CD14-positive monocyte (primary cell): Measurements from ENCODE around the gene CORO2A. TPM values are rescaled to one million over a fixed set of nuclear protein-coding genes. Genes with fewer than 3 reads are reported as not detected.

Experiments
- DNase-seq, 3 donors: peaks; one replicate each; pipeline ENCODE4 v3.0.0-alpha.2; 2011 to 2022
- H2AFZ ChIP-seq: 2 replicates; pipeline ENCODE4 v1.6.0; 2012; ENCODE audit warnings: mild to moderate bottlenecking, low read depth, low read length, inconsistent platforms; ENCODE audit not compliant: insufficient read depth, poor library complexity, severe bottlenecking
- H3K27ac ChIP-seq, 2 donors: 1 replicate in 1 of 2; 2 replicates in 1 of 2; pipeline ENCODE4 v1.5.1; 2012 to 2013; ENCODE audit warnings: low read length in 2 of 2, control low read depth in 1 of 2, inconsistent platforms in 1 of 2, low read depth in 1 of 2, mild to moderate bottlenecking in 1 of 2
- H3K27me3 ChIP-seq, 2 donors: one replicate each; pipeline versions ENCODE4 v1.6.0 to v1.6.1; 2011 to 2013; ENCODE audit warnings: low read length in 2 of 2; ENCODE audit not compliant: control insufficient read depth in 2 of 2, insufficient read depth in 2 of 2
- H3K36me3 ChIP-seq, 2 donors: replicated peaks in 1 of 2; 1 replicate in 1 of 2; 2 replicates in 1 of 2; pipeline versions ENCODE4 v1.5.1 to v1.6.1; 2012 to 2013; ENCODE audit warnings: low read length in 2 of 2, control low read depth in 1 of 2, inconsistent platforms in 1 of 2, mild to moderate bottlenecking in 1 of 2; ENCODE audit not compliant: insufficient read depth in 2 of 2, control insufficient read depth in 1 of 2
- H3K4me1 ChIP-seq, 2 donors: 1 replicate in 1 of 2; 2 replicates in 1 of 2; pipeline versions ENCODE4 v1.5.1 to v1.6.1; 2012 to 2013; ENCODE audit warnings: low read length in 2 of 2, control low read depth in 1 of 2, inconsistent platforms in 1 of 2, mild to moderate bottlenecking in 1 of 2, moderate library complexity in 1 of 2; ENCODE audit not compliant: insufficient read depth in 2 of 2, control insufficient read depth in 1 of 2
- H3K4me2 ChIP-seq: replicated peaks from 2 replicates; pipeline ENCODE3; 2012; ENCODE audit warnings: low read length, moderate library complexity, mild to moderate bottlenecking; ENCODE audit not compliant: poor library complexity, severe bottlenecking; ENCODE audit errors: extremely low read depth
- H3K4me3 ChIP-seq, 3 experiments: fragments of 200-600 bp in 1 of 3; sonication (generic) in 1 of 3; replicated peaks in 1 of 3; 1 replicate in 2 of 3; 2 replicates in 1 of 3; pipeline ENCODE4 v1.5.1; 2011 to 2013; ENCODE audit warnings: low read length in 3 of 3, mild to moderate bottlenecking in 3 of 3, control low read depth in 2 of 3, low read depth in 2 of 3, inconsistent platforms in 1 of 3, moderate library complexity in 1 of 3
- H3K79me2 ChIP-seq: 2 replicates; pipeline ENCODE4 v1.6.0; 2012; ENCODE audit warnings: mild to moderate bottlenecking, control low read depth, inconsistent platforms, low read length, moderate library complexity; ENCODE audit not compliant: insufficient read depth
- H3K9ac ChIP-seq: 2 replicates; pipeline ENCODE4 v1.6.0; 2017; ENCODE audit warnings: low read length, mild to moderate bottlenecking; ENCODE audit not compliant: insufficient read depth, poor library complexity, severe bottlenecking
- H3K9me3 ChIP-seq, 2 donors: replicated peaks in 1 of 2; 1 replicate in 1 of 2; 2 replicates in 1 of 2; pipeline versions ENCODE4 v1.5.1 to v1.6.1; 2012 to 2013; ENCODE audit warnings: low read length in 2 of 2, control low read depth in 1 of 2; ENCODE audit not compliant: control insufficient read depth in 1 of 2, insufficient read depth in 1 of 2
- H4K20me1 ChIP-seq: 2 replicates; pipeline ENCODE4 v1.6.0; 2012; ENCODE audit warnings: mild to moderate bottlenecking, low read length, control low read depth, moderate library complexity; ENCODE audit not compliant: insufficient read depth
- H3K27ac Mint-ChIP-seq, 7 donors: one replicate each; pipeline ENCODE4 v1.8.0; 2020; ENCODE audit warnings: mild to moderate bottlenecking in 7 of 7, mixed read lengths in 7 of 7, moderate library complexity in 6 of 7, inconsistent platforms in 2 of 7
- H3K27me3 Mint-ChIP-seq, 3 donors: one replicate each; pipeline ENCODE4 v1.8.0; 2021 to 2022; ENCODE audit warnings: low read depth in 3 of 3, mild to moderate bottlenecking in 3 of 3, mixed read lengths in 3 of 3, moderate library complexity in 3 of 3, inconsistent platforms in 1 of 3
- H3K36me3 Mint-ChIP-seq, 2 donors: one replicate each; pipeline ENCODE4 v1.8.0; 2020; ENCODE audit warnings: mixed read lengths in 2 of 2, inconsistent platforms in 1 of 2, mild to moderate bottlenecking in 1 of 2
- H3K4me1 Mint-ChIP-seq: one replicate; pipeline ENCODE4 v1.8.0; 2020; ENCODE audit warnings: mild to moderate bottlenecking, mixed read lengths
- H3K4me3 Mint-ChIP-seq, 2 donors: one replicate each; pipeline ENCODE4 v1.8.0; 2020; ENCODE audit warnings: mild to moderate bottlenecking in 2 of 2, mixed read lengths in 2 of 2, moderate library complexity in 1 of 2
- H3K9me3 Mint-ChIP-seq, 7 donors: one replicate each; pipeline ENCODE4 v1.8.0; 2020 to 2022; ENCODE audit warnings: mixed read lengths in 7 of 7, mild to moderate bottlenecking in 6 of 7, moderate library complexity in 6 of 7, inconsistent platforms in 2 of 7
- CTCF ChIP-seq: fragments of 200-600 bp; IDR thresholded peaks from one replicate; pipeline ENCODE4 v1.8.0; 2022; ENCODE audit warnings: antibody characterized with exemption, mild to moderate bottlenecking
- WGBS: methylation state at CpG from one replicate; pipeline ENCODE4 v1.1.5; 2013; ENCODE audit warnings: missing lambda C conversion rate; ENCODE audit not compliant: insufficient coverage; 5-methylcytosine and 5-hydroxymethylcytosine counted together
- intact Hi-C, 2 donors: fragments of 100-400 bp; cut with micrococcal nuclease; formaldehyde crosslinking; loops; one replicate each; pipeline versions ENCODE4 v1.15.0 to v1.15.1; 2023
- polyA plus RNA-seq, 3 donors: library from polyadenylated mRNA; depleted of rRNA in 1 of 3; unstranded in 2 of 3; stranded (reverse) in 1 of 3; fragments of 300-500 nt in 2 of 3; fragments of >200 nt in 1 of 3; fragmentation: Illumina TruSeq in 2 of 3; gene quantifications; 1 replicate in 2 of 3; 2 replicates in 1 of 3; pipeline ENCODE4 v1.2.3, GENCODE V29; 2012 to 2021

CORO2A gene
- polyA plus RNA-seq, 3 donors: 1.2 to 3.5 (median 2.1) TPM

GRCh38 chr9:98219794-98220370 lies 27.4 kb upstream of the CORO2A start:
- H3K9ac ChIP-seq: no peak overlapping the region
- peaks cover 80 to 100% of the 10 kb centered on the region in 2 donors for H3K36me3 Mint-ChIP-seq
- H3K9me3 ChIP-seq: no peaks in the 10 kb centered on the region
- H3K9me3 Mint-ChIP-seq: peaks cover 0 to 2% (median 0%) of the 10 kb centered on the region in 7 donors
- peak overlapping the region in 4 of 7 donors; percentile 11 to 59 (median 30) for H3K27ac Mint-ChIP-seq
- intact Hi-C loops: no loop called here
- H3K4me3 ChIP-seq: no peak overlapping the region
- H3K4me3 Mint-ChIP-seq: no peak overlapping the region
- peaks cover 8 to 12% of the 10 kb centered on the region in 2 donors for H3K4me1 ChIP-seq
- TF ChIP-seq CTCF: no peak
- DNase-seq: no peak
- no peak overlapping the region for H2AFZ ChIP-seq
- H3K27me3 ChIP-seq: no peaks in the 10 kb centered on the region
- H3K4me1 Mint-ChIP-seq: peaks cover 13% of the 10 kb centered on the region
- H3K27ac ChIP-seq: peak overlapping the region in 1 of 2 donors; percentile 53
- H3K79me2 ChIP-seq: peaks cover 36% of the 10 kb centered on the region
- no peak overlapping the region for H3K4me2 ChIP-seq
- H3K36me3 ChIP-seq: peaks cover 87 to 96% of the 10 kb centered on the region in 2 donors
- peaks cover 81% of the 10 kb centered on the region for H4K20me1 ChIP-seq
- H3K27me3 Mint-ChIP-seq: peaks cover 0 to 1% (median 0%) of the 10 kb centered on the region in 3 donors
- WGBS: no CpG with 5 or more reads among the region's 11 CpGs

- Histone ChIP-seq H3K4me2 (no peak overlapping the region), H3K9ac (no peak overlapping the region), H3K4me1 (peaks cover 8 to 12% of the 10 kb centered on the region in 2 donors), H3K36me3 (peaks cover 87 to 96% of the 10 kb centered on the region in 2 donors), H4K20me1 (peaks cover 83% of the 10 kb centered on the region), H3K79me2 (peaks cover 36% of the 10 kb centered on the region), H3K27me3 (no peaks in the 10 kb centered on the region), H3K27ac (peak overlapping the region in 1 of 2 donors; percentile 53), H3K9me3 (no peaks in the 10 kb centered on the region), H3K4me3 (no peak overlapping the region), H2AFZ (no peak overlapping the region)
- H3K4me1 Mint-ChIP-seq: peaks cover 13% of the 10 kb centered on the region
- DNase-seq: no peak
- 93% methylated on average over 5 of the region's 7 CpGs for WGBS
- H3K4me3 Mint-ChIP-seq: no peak overlapping the region
- peak overlapping the region in 3 of 7 donors; percentile 20 to 57 (median 55) for H3K27ac Mint-ChIP-seq
- no peak for TF ChIP-seq CTCF
- peaks cover 82 to 99% of the 10 kb centered on the region in 2 donors for H3K36me3 Mint-ChIP-seq
- intact Hi-C loops: no loop called here
- H3K9me3 Mint-ChIP-seq: peaks cover 0 to 2% (median 0%) of the 10 kb centered on the region in 7 donors
- peaks cover 0 to 1% (median 0%) of the 10 kb centered on the region in 3 donors for H3K27me3 Mint-ChIP-seq
Observed at GRCh38 chr9:98219364-98219716, 26.9 kb upstream of the CORO2A start.
